C4-2B (cell line): ENCODE results near the gene FLOT1.

Experiments
- CTCF ChIP-seq: fragments of 450-650 bp; conservative IDR thresholded peaks from 2 replicates; pipeline ENCODE4 v1.5.1; 2017; ENCODE audit warnings: mild to moderate bottlenecking
- ZFX ChIP-seq: fragments of 450-650 bp; IDR thresholded peaks from 2 replicates; pipeline ENCODE4 v1.6.1; 2017

GRCh38 chr6:30686009-30686907 is 56.2 kb downstream of the FLOT1 start, which contains the start of gene PPP1R18:
- TF ChIP-seq CTCF (no peak), ZFX (no peak)
